Body of pancreas (tissue), 4 donors: Measurements from ENCODE around the gene PNKD.

Source experiments
- CTCF ChIP-seq, 7 experiments: fragments of 450-650 bp in 4 of 7; fragments of 200-600 bp in 3 of 7; sonication (generic) in 3 of 7; IDR thresholded peaks; one replicate each; pipeline ENCODE4 v1.5.1; 2016 to 2019; ENCODE audit warnings: antibody characterized with exemption in 7 of 7
- POLR2A ChIP-seq, 3 donors: fragments of 450-650 bp; IDR thresholded peaks; one replicate each; pipeline ENCODE4 v1.6.1; 2016; ENCODE audit warnings: antibody characterized with exemption in 3 of 3, mild to moderate bottlenecking in 2 of 3

- TF ChIP-seq CTCF (IDR thresholded peaks at IDR 0.05) (no peak), POLR2A (IDR thresholded peaks at IDR 0.05) (no peak)
Measured at GRCh38 chr2:218395456-218395825, 125.1 kb downstream of the PNKD start.
